NCI-H82 (cell line): ENCODE data around the gene ZNF546.

Experiments used
- DNase-seq: peaks from one replicate; lab custom pipeline; 2025; lab: John Stamatoyannopoulos, UW

The ZNF546 gene

GRCh38 chr19:40055832-40056504 lies 59.1 kb downstream of the ZNF546 start, which contains the start of gene ZNF780B:
TSS of gene ZNF780B (minus strand) at chr19:40056231. CDS start at chr19:40050332, 5,899 bp downstream.
- peak; percentile 90 for DNase-seq

GRCh38 chr19:40056505-40056904 lies 59.6 kb downstream of the ZNF546 start:
- no peak for DNase-seq

GRCh38 chr19:40057166-40057565 lies 60.3 kb downstream of the ZNF546 start:
- DNase-seq = no peak

GRCh38 chr19:40059624-40060023 lies 62.8 kb downstream of the ZNF546 start:
- no peak for DNase-seq

- no peak for DNase-seq
Observed at GRCh38 chr19:40070058-40070457, 73.2 kb downstream of the ZNF546 start.
